Activated T-cell treated with anti-CD3 and anti-CD28 coated beads, Interleukin-2, amount 50 U/mL, for 1 hour (primary cell): Measurements from ENCODE around the gene LDLRAD4.

Experiments used
- DNase-seq: peaks from one replicate; pipeline ENCODE4 v3.0.0-alpha.2; 2020

Gene LDLRAD4

DNA sequence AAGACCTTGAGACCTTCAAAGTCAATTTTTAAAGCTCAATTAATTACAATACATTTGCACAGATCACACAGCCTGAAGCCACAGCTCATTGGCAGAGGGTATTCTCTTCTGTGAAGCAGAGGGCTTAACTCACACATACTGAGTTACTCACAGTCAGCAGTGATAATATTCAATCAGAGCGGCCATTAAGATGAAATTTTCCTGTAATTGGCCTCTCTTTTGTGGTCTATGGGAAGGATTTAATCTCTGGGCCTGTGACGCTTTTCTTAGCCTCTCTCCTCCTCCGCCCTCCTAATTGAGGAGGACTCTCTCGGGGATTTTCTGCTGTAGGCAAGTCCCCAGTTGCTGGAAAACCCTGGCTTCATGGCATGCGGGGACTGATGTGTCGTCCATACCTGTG lies 12.3 kb upstream of the LDLRAD4 start:
- DNase-seq = no peak

GRCh38 chr18:13207294-13207693 lies 11.3 kb upstream of the LDLRAD4 start:
- DNase-seq = no peak

- DNase-seq = no peak
Measured at GRCh38 chr18:13211534-13211933, 7.0 kb upstream of the LDLRAD4 start.

DNA sequence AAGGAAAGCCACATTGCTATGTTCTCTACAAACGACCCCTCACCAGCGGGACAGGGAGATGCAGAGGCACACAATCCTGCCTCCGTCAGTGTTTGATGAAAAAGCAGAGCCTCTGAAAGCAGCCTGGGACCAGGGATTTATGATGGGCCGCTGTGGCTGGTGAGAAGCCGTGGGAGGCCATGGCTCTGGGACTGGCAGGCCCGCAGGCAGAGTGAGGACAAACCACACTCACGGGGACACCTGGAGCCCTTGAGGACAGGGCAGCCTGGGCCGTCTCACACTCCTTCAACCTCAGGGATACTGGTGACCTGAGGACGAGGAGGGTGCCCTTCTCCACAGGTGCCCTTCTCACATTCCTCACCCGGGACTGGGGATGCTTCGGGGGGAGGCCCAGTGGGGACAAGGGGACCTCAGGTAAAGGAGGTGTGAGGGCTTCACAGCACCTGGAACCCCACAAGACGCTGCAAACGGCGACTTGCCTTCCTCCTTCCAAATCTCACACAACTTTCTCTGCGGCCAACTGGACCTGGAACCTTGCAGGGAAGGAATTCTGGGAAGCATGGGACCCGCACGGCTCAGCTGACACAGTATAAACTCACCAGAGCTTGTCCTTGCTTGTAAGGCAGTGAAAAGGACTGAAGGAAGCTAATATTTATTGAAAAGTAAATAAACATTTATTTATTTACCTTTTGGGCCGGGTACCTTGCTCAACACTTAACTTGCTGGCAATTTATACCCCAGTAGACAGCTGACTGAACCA lies 5.3 kb upstream of the LDLRAD4 start:
- no peak for DNase-seq

DNA sequence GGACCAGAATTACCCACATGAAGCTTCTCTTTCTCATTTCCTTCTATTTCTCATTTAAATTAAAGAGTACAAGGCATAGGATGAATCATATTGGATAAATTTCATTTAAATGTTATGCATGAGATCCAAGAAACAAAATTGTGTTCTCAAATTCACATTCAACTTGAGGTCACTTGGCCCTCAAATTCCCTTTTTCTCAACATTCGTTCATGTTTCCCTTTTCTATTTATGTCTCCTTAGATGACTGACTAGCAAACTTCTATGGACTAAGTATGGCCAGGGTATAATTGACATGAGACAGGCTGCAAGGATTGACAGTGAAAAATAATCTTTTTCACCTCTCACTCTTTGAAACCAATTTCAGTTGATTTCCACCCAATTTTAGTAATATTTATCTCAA lies 4.0 kb upstream of the LDLRAD4 start:
- no peak for DNase-seq

- DNase-seq = peak; percentile 62
Measured at GRCh38 chr18:13216092-13216582, 2.4 kb upstream of the LDLRAD4 start.

- DNase-seq = no peak
Measured at GRCh38 chr18:13216711-13217465, 1.7 kb upstream of the LDLRAD4 start.

- DNase-seq = peak; percentile 79
Measured at GRCh38 chr18:13217466-13217961, 1.0 kb upstream of the LDLRAD4 start.

GRCh38 chr18:13217971-13218367 lies 591 bp upstream of the LDLRAD4 start:
- DNase-seq = no peak

DNA sequence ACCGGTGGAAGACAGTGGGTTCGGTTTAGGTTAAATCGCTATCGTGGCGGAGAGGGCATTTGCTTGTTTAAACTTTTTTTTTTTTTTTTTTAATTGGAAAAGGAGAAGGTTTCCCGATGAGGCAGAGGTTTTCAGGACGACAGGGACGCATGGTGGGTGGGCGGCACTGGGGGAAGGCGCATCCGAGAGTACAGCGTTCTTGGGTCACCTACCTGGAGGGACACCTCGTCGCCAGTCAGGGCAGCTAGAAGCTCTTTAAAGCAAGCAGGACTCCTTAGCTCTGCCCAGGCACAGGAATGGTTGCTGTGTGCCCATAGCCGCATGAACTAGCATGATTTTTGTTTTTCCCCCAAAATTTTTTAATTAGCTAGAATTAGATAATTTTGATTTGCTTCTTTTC lies 437 bp downstream of the LDLRAD4 start:
- DNase-seq = no peak

GRCh38 chr18:13219593-13220159 lies 1.1 kb downstream of the LDLRAD4 start:
- no peak for DNase-seq

DNA sequence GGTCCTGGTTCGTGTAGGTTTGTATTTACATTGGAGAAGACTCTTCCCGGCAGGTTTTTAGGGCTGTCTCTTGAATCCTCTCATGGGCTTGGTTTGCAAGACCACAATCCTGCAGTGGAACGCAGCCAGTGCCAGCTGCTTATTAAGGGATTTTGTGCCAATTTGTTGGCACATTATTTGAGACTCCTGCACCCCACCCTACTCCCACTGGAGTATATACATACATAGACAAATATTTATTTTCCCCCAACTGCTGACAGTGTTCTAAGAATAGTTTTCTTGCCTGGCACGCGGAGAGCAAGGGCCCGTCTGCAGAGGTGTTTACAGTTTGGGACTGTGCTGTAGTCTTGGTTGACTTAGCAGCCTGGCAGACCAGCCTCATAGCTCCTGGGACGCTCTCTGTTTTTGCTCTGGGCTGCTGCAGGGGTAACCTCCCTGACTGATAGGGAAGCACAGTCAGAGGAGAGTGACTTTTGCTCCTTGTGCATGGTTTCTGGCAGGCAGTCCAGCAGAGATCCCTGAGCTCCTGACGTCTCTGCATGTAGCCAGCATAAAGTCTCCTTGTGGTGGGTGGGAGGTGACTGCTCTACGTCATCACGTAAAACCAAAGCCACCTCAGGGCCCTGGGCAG lies 1.9 kb downstream of the LDLRAD4 start:
- no peak for DNase-seq

DNA sequence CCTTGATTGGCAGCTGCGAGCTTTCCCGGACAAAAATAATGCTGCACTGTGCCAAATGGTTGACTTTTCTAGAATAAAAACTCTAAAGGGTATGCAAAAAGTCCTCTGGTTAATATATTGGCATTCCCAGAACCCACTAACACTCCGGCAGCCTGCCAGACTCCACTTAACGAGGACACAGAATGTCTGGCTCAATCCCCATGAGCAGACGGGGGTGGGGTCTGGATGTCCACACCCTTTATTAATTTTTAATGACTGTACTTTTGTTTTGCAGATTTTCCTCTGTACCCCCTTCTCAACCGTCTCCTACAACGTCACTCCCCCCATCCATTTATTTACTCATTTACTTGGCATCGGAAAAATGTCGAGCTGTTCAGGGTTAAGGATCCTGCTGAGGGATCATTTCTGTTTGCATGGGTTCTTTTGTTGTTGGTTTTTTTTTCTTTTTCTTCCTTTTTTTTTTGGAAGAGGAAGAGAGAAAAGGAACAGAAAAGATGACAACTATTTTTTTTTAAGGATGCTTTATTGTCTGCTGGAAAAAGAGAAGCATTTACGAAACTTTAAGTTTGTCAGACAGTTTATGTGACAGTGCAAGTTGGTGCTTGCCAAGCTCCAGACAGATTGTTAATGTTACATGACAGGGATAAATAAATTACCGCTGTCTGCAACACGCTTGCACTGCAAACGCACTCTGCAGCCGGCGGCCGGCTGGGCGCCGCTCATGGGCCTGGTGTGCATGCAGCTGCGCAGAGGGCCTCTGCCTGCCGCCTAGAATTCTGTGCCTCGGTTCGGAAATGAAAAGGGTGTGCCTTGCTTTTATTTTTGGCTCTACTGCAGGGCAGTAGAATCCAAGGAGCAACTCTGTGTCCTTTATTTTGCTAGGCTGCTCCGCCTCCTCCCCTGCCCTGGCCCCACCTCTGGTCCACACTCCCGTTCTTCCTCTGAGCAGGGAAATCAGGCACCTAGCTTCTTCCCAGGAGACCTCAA lies 3.6 kb downstream of the LDLRAD4 start:
- DNase-seq = no peak

DNA sequence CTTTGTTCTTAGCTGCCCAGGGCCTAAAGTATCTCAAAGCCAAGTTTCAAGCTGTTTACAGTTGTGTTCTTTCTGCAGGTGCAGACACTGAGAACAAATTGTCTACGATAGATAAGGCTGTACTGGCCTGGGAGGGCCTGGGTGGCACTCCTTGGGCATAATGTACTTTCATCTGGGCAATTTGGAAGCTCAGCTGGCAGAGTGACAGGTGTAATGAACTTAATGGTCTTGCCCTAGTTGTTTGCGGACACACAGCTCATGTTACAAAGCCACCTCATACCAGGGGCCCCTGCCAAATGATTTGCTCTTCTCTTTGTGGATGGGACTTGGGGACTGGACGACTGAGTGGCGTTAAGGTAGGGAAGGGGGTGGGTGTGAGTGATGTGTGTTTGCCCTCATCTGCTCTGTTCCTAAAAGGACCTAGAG lies 4.3 kb downstream of the LDLRAD4 start:
- no peak for DNase-seq

- no peak for DNase-seq
Measured at GRCh38 chr18:13223311-13224143, 5.0 kb downstream of the LDLRAD4 start.

DNA sequence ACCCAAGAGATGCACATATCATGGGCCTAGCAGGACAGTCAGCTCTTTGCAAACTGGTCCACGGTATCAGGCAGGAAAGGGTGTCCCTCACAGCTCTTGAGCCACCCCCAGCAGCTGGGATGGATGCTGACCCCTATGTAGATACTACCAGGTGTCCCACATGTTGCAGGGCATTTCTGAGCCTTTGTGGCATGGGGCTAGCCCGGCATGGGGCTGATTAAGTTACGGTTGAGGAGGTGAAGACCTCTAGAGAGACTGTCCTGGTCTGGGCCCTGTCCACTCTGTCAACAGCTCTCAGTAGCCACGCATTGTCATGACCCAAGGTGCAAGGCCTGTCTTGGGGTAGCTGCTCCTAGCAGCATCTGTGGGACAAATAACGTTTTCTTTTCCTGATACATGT lies 6.7 kb downstream of the LDLRAD4 start:
- no peak for DNase-seq

DNA sequence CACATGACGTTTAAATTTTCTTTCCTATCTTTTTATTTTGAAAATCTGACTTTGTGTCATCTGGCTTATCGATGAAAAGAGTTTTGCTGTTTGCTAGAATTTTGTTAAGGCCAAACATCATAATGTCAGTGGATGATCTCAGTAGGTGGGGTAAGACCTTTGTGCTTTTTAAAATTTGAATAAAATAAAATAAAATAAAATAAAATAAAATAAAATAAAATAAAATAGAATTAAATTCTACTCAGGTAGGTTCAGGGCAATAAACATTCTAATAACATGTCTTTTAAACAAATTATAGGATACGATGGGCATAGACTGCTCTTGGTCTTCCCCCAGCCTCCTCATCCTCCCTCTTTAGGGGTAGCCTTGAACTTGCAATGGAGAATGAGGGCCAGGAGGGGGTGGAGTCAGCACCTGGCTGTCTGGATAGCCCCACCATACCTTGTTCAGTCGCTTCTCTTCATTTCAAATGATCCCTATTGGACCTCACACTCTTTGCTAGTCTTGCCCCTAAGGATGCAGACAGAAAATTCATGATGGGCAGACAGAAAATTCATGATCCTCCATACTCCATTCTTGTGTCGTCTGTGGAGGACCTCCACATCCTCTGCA lies 8.1 kb downstream of the LDLRAD4 start:
- no peak for DNase-seq

GRCh38 chr18:13227910-13228309 lies 9.3 kb downstream of the LDLRAD4 start:
- no peak for DNase-seq

DNA sequence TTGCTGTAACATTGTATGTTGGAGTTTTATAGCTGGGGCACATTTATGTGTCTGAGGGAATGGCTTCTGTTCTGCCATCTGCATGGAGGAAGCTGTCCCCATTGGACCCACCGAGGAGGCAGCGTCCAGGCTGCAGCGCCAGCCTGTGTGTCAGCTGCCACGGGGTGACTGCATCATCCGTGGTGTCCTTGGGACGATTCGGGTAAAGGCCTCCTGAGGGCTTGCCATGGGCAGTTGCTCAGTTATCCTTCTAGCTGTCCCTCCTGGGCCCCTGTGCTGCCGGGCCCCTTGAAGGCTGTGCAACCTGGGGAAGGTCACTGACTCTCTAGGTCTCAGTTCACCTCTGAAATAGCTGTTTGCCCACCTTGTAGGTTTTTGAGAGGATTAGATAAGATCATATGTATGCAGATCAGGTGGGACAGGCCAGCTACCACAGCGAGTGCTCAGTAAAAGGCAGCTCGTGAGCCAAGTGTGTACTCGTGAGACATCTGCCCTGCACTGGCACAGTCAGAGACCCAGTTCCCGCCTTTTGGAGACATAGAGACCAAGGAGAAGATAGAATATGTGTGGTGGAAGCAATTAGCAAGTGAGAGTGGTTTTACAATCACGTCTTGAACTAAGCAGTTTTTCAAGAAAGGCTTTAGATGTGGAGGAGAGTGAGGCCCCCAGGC lies 10.6 kb downstream of the LDLRAD4 start:
- DNase-seq = no peak

- DNase-seq = no peak
Measured at GRCh38 chr18:13231151-13231550, 12.6 kb downstream of the LDLRAD4 start.
